ENCODE measurements around the gene ADSS1.

DNA sequence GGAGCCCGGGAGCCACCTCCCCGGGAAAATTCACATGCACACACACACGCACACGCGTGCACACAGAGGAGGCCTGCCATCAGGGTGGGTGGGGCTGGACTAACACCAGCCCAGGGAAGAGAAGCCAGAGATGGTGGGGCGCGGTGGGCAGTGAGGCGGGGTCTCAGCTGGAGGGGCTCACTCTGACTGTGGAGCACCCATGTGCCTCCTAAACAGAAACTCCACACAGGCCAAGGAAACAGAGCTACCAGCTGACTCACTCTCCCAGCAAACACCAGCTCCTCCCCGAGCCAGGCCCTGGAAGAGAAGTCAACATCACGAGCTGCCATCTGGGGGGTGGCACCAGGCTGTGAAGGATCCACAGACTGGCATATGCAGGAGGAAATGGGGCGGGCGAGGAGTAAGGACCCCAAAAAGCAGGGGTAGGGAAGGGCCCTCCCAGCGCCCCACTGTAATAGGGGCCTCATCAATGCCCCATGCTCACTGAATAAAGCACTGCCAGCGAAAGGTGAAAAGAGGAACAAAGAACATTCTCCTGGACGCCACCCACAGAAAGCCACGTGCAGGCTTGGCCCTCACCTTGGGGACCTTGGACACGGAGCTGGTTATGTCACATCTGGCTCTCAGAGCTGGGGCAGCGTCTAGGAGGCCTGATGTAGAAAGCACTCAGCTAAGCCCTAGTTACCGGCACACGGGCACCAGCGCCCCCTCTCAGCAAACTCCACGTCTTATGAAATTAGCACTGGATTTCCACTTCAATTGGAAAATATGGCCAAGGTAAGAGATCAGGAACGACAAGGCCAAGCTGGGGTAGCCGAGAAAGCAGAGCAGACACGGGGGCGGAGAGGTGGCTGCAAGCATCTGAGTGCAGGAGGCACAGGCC lies 43.0 kb upstream of the ADSS1 start:
- TF ChIP-seq, protein P1, sequence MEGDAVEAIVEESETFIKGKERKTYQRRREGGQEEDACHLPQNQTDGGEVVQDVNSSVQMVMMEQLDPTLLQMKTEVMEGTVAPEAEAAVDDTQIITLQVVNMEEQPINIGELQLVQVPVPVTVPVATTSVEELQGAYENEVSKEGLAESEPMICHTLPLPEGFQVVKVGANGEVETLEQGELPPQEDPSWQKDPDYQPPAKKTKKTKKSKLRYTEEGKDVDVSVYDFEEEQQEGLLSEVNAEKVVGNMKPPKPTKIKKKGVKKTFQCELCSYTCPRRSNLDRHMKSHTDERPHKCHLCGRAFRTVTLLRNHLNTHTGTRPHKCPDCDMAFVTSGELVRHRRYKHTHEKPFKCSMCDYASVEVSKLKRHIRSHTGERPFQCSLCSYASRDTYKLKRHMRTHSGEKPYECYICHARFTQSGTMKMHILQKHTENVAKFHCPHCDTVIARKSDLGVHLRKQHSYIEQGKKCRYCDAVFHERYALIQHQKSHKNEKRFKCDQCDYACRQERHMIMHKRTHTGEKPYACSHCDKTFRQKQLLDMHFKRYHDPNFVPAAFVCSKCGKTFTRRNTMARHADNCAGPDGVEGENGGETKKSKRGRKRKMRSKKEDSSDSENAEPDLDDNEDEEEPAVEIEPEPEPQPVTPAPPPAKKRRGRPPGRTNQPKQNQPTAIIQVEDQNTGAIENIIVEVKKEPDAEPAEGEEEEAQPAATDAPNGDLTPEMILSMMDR (IDR thresholded peaks at IDR 0.05; ENCODE audit: low read depth, low read length, poor library complexity, severe bottlenecking), result peak; percentile 70
- no peak for TF ChIP-seq EZH2phosphoT487 (IDR thresholded peaks at IDR 0.05; ENCODE audit: borderline replicate concordance, low read length)
